HepG2 (cell line): Measurements from ENCODE around the gene MIER2. TPM values are rescaled to one million over a fixed set of nuclear protein-coding genes. Genes with fewer than 3 reads are reported as not detected.
"Not testable (repeated sequence)": the region's sequence is repeated elsewhere in the genome, so short reads cannot be mapped to it uniquely, and the experiment has no call there.

Source experiments
- ATAC-seq: fragments of 200-7000 bp; cut with Tn5 transposase; 3 replicates; pipeline ENCODE4 v1.9.1; 2020; ENCODE audit warnings: mild to moderate bottlenecking, moderate library complexity
- BruUV-seq: library from RNA; stranded (reverse); fragments of 400-500 nt; replicated peaks from 2 replicates; lab custom pipeline; 2021; lab: Mats Ljungman, UMichigan
- CTCF ChIA-PET: fragments of 300-600 bp; formaldehyde crosslinking; extraction: SDS; loops from one replicate; lab custom pipeline; 2021; ENCODE audit warnings: low total read pairs, inconsistent platforms, low intra/inter-chr PET ratio; lab: Yijun Ruan, JAX
- POLR2A ChIA-PET: fragments of 350-600 bp; sonication (Branson Sonifier 250); formaldehyde crosslinking; loops from one replicate; lab custom pipeline; 2020; ENCODE audit warnings: antibody characterized with exemption, inconsistent platforms; lab: Yijun Ruan, JAX
- DNase-seq: peaks from one replicate; pipeline ENCODE4 v3.0.0-alpha.2; 2015; ENCODE audit warnings: low spot score
- FAIRE-seq: peaks from 3 replicates; lab custom pipeline; 2011; peaks lifted over from hg19 to GRCh38; lab: Jason Lieb, UNC
- H2AFZ ChIP-seq: one replicate; pipeline ENCODE4 v1.6.1; 2011; ENCODE audit warnings: low read length, inconsistent platforms
- H3K27ac ChIP-seq: fragments of 300-600 bp; 3 replicates; pipeline ENCODE4 v1.8.0; 2011; ENCODE audit warnings: mixed run types, mild to moderate bottlenecking, mixed read lengths, low read length, inconsistent platforms; ENCODE audit not compliant: insufficient read depth; ENCODE audit errors: extremely low read length
- H3K27me3 ChIP-seq, 2 experiments: fragments of 200-600 bp in 1 of 2; 2 replicates in 1 of 2; 3 replicates in 1 of 2; pipeline versions ENCODE4 v1.6.0 to v1.8.0; 2011; ENCODE audit warnings: low read length in 2 of 2, mild to moderate bottlenecking in 2 of 2, moderate library complexity in 2 of 2, inconsistent platforms in 1 of 2; ENCODE audit not compliant: insufficient read depth in 2 of 2, control insufficient read depth in 1 of 2
- H3K36me3 ChIP-seq, 2 experiments: fragments of 200-600 bp in 1 of 2; replicated peaks in 1 of 2; 2 replicates in 1 of 2; 3 replicates in 1 of 2; pipeline versions ENCODE4 v1.5.1 to v1.8.0; 2011; ENCODE audit warnings: low read length in 2 of 2, inconsistent platforms in 1 of 2; ENCODE audit not compliant: insufficient read depth in 2 of 2, control insufficient read depth in 1 of 2
- H3K4me1 ChIP-seq: 2 replicates; pipeline ENCODE4 v1.5.1; 2012; ENCODE audit warnings: low read length, inconsistent platforms; ENCODE audit not compliant: insufficient read depth
- H3K4me2 ChIP-seq: 2 replicates; pipeline ENCODE4 v1.6.0; 2011; ENCODE audit warnings: low read depth, low read length, inconsistent platforms
- H3K4me3 ChIP-seq, 3 experiments: fragments of 200-600 bp in 1 of 3; sonication (generic), shearing (Covaris generic) in 1 of 3; replicated peaks in 1 of 3; 2 replicates each; pipeline ENCODE4 v1.5.1; 2011 to 2016; ENCODE audit warnings: low read length in 3 of 3, inconsistent platforms in 2 of 3, low read depth in 2 of 3, mild to moderate bottlenecking in 2 of 3, control low read depth in 1 of 3, mixed read lengths in 1 of 3; ENCODE audit not compliant: insufficient read depth in 1 of 3
- H3K79me2 ChIP-seq: one replicate; pipeline ENCODE4 v1.6.1; 2011; ENCODE audit warnings: low read length, inconsistent platforms; ENCODE audit not compliant: insufficient read depth
- H3K9ac ChIP-seq: 2 replicates; pipeline ENCODE4 v1.6.0; 2011; ENCODE audit warnings: mild to moderate bottlenecking, low read depth, low read length, inconsistent platforms; ENCODE audit not compliant: insufficient read depth
- H3K9me3 ChIP-seq: 2 replicates; pipeline ENCODE4 v1.5.1; 2012; ENCODE audit warnings: mild to moderate bottlenecking, low read length
- H4K20me1 ChIP-seq: 2 replicates; pipeline ENCODE4 v1.6.0; 2011; ENCODE audit warnings: inconsistent platforms, mild to moderate bottlenecking, low read length, moderate library complexity; ENCODE audit not compliant: insufficient read depth
- CEBPB ChIP-seq: IDR thresholded peaks from 2 replicates; pipeline ENCODE4 v1.6.1; 2011; ENCODE audit warnings: low read depth, low read length, improper control_type of control experiment, borderline replicate concordance
- MNT ChIP-seq: fragments of 450-650 bp; IDR thresholded peaks from 2 replicates; pipeline ENCODE4 v1.6.1; 2016
- NFE2L2 ChIP-seq: fragments of 150-350 bp; IDR thresholded peaks from 2 replicates; pipeline ENCODE4 v1.6.1; 2014; ENCODE audit warnings: low read length
- ZNF441 ChIP-seq: sonication (generic); formaldehyde crosslinking; IDR thresholded peaks from 2 replicates; pipeline ENCODE4 v1.7.0; 2021; ENCODE audit warnings: missing genetic modification reagents, borderline replicate concordance
- ZNF768 ChIP-seq: sonication (generic); formaldehyde crosslinking; IDR thresholded peaks from 2 replicates; pipeline ENCODE4 v1.4.0; 2020; ENCODE audit warnings: missing genetic modification reagents
- WGBS: methylation state at CpG from one replicate; pipeline ENCODE4 v1.1.6; 2017; ENCODE audit warnings: low lambda C conversion rate; 5-methylcytosine and 5-hydroxymethylcytosine counted together
- in situ Hi-C: cut with HindIII; loops from 2 replicates; pipeline ENCODE4 v1.10.0; 2017; ENCODE audit warnings: low pct_unique_long_range_greater_than_20kb; ENCODE audit not compliant: extremely low pct_ligation_motif_present
- intact Hi-C: fragments of 100-400 bp; cut with micrococcal nuclease; formaldehyde crosslinking; loops from one replicate; pipeline ENCODE4 v1.10.0; 2022; ENCODE audit not compliant: unreplicated experiment
- polyA plus RNA-seq, 8 experiments: library from polyadenylated mRNA; depleted of rRNA in 3 of 8; stranded (reverse) in 7 of 8; unstranded in 1 of 8; fragments of >200 nt; fragmentation: Illumina TruSeq in 4 of 8; extraction: Trizol in 4 of 8; gene quantifications; 2 replicates each; pipeline versions ENCODE4 v1.2.1 to v1.2.3, GENCODE V29; 2011 to 2016; ENCODE audit warnings: low read depth in 4 of 8, missing spikeins in 1 of 8, mixed read lengths in 1 of 8; ENCODE audit not compliant: insufficient read depth in 1 of 8
- total RNA-seq, 5 experiments: library from RNA; depleted of rRNA; stranded (reverse); fragments of >200 nt; fragmentation: Illumina TruSeq; extraction: Trizol; gene quantifications; 2 replicates each; pipeline ENCODE4 v1.2.3, GENCODE V29; 2016; ENCODE audit warnings: low read depth in 1 of 5

Gene MIER2
- total and polyA plus RNA-seq, 2 of the 13 experiments (the other 11 are each of a cell fraction or from before 2014, with no cell fraction given), result 9.6 to 25.7 TPM

- in situ Hi-C loops, H3K4me2 ChIP-seq, H3K36me3 ChIP-seq, H4K20me1 ChIP-seq, ATAC-seq, H3K9me3 ChIP-seq, H3K79me2 ChIP-seq, DNase-seq, FAIRE-seq, H3K4me1 ChIP-seq, H3K4me3 ChIP-seq, H2AFZ ChIP-seq, CTCF ChIA-PET, H3K27ac ChIP-seq, intact Hi-C loops, H3K9ac ChIP-seq, BruUV-seq, POLR2A ChIA-PET: not testable (repeated sequence)
- peaks cover 20 to 46% of the 10 kb centered on the region in 2 experiments; a peak in 4 of 5 replicates for H3K27me3 ChIP-seq
Observed at GRCh38 chr19:393560-393959, 49.0 kb upstream of the MIER2 start.

GRCh38 chr19:392375-392970 is 47.9 kb upstream of the MIER2 start:
- intact Hi-C loops, result no loop called here
- ATAC-seq, result no peak
- Histone ChIP-seq H3K4me2 (no peak overlapping the region), H4K20me1 (no peaks in the 10 kb centered on the region)
- BruUV-seq, result no TSS peak
- TF ChIP-seq MNT (peak; percentile 96), CEBPB (peak; percentile 51; the same call in 1 of the 2 replicates), ZNF441 (no peak), NFE2L2 (no peak), ZNF768 (no peak)
- TF ChIP-seq, all 625 proteins: peak for 2
- no peak overlapping the region for H3K27ac ChIP-seq
- no peaks in the 10 kb centered on the region for H3K79me2 ChIP-seq
- peaks cover 20 to 49% of the 10 kb centered on the region in 2 experiments; a peak in 4 of 5 replicates for H3K27me3 ChIP-seq
- H3K4me1 ChIP-seq, result no peaks in the 10 kb centered on the region
- no peak for FAIRE-seq
- no peaks in the 10 kb centered on the region for H3K36me3 ChIP-seq
- ChIA-PET POLR2A (no interaction called here), CTCF (no interaction called here)
- no peak for DNase-seq
- in situ Hi-C loops, result no loop called here
- no peak overlapping the region for H3K9ac ChIP-seq
- no peak overlapping the region for H2AFZ ChIP-seq
- WGBS, result 7% methylated on average over 12 of the region's 17 CpGs
- H3K9me3 ChIP-seq, result peaks cover 8% of the 10 kb centered on the region
- no peak overlapping the region for H3K4me3 ChIP-seq
